Smooth muscle cell (in vitro differentiated cells): ENCODE results near the gene SLC8A3. TPM values are rescaled to one million over a fixed set of nuclear protein-coding genes. Genes with fewer than 3 reads are reported as not detected.

Source experiments
- DNase-seq: peaks from one replicate; lab custom pipeline; 2025; ENCODE audit not compliant: unreplicated experiment; lab: John Stamatoyannopoulos, UW
- H2AFZ ChIP-seq: fragments of 200-600 bp; sonication (generic); 2 replicates; pipeline ENCODE4 v1.6.0; 2016; ENCODE audit warnings: antibody characterized with exemption, low read depth, mild to moderate bottlenecking
- H3F3A ChIP-seq: fragments of 200-600 bp; sonication (generic); 2 replicates; pipeline ENCODE4 v1.6.0; 2017; ENCODE audit warnings: antibody characterized with exemption, low read depth
- H3K27ac ChIP-seq: fragments of 200-600 bp; sonication (generic); 2 replicates; pipeline ENCODE4 v1.5.1; 2016; ENCODE audit warnings: low read depth, mild to moderate bottlenecking
- H3K27me3 ChIP-seq: fragments of 200-600 bp; sonication (generic); 2 replicates; pipeline ENCODE4 v1.6.1; 2016; ENCODE audit warnings: low read depth, mild to moderate bottlenecking
- H3K36me3 ChIP-seq: fragments of 200-600 bp; sonication (generic); 2 replicates; pipeline ENCODE4 v1.5.1; 2016; ENCODE audit warnings: low read depth
- H3K4me1 ChIP-seq: fragments of 200-600 bp; sonication (generic); 2 replicates; pipeline ENCODE4 v1.5.1; 2016; ENCODE audit warnings: low read depth
- H3K4me2 ChIP-seq: fragments of 200-600 bp; sonication (generic); 2 replicates; pipeline ENCODE4 v1.6.0; 2016; ENCODE audit warnings: mild to moderate bottlenecking
- H3K4me3 ChIP-seq: fragments of 200-600 bp; sonication (generic); 2 replicates; pipeline ENCODE4 v1.5.1; 2016; ENCODE audit warnings: mild to moderate bottlenecking
- H3K79me2 ChIP-seq: fragments of 200-600 bp; sonication (generic); 2 replicates; pipeline ENCODE4 v1.6.0; 2016; ENCODE audit warnings: low read depth, mild to moderate bottlenecking
- H3K9ac ChIP-seq: fragments of 200-600 bp; sonication (generic); 2 replicates; pipeline ENCODE4 v1.6.0; 2016; ENCODE audit warnings: low read depth
- H3K9me3 ChIP-seq: fragments of 200-600 bp; sonication (generic); replicated peaks from 2 replicates; pipeline ENCODE4 v1.5.1; 2016; ENCODE audit warnings: low read depth
- H4K20me1 ChIP-seq: fragments of 200-600 bp; sonication (generic); 2 replicates; pipeline ENCODE4 v1.6.0; 2016; ENCODE audit warnings: low read depth
- WGBS: methylation state at CpG from one replicate; pipeline ENCODE4 v1.1.7; 2016; ENCODE audit warnings: low lambda C conversion rate; 5-methylcytosine and 5-hydroxymethylcytosine counted together
- polyA plus RNA-seq: library from polyadenylated mRNA; unstranded; fragments of >200 nt; fragmentation: Nextera tagmentation; extraction: Ambion mirVana; gene quantifications from 2 replicates; pipeline ENCODE4 v1.2.1, GENCODE V29; 2016
- total RNA-seq: library from RNA; depleted of rRNA; stranded (reverse); fragments of >200 nt; gene quantifications from 2 replicates; pipeline ENCODE4 v1.2.3, GENCODE V29; 2014
- TF ChIP-seq, protein P1 (sequence below): fragments of 200-600 bp; sonication (generic); IDR thresholded peaks from 2 replicates; pipeline ENCODE4 v1.5.1; 2017; ENCODE audit warnings: borderline replicate concordance, mild to moderate bottlenecking, antibody characterized with exemption; ENCODE audit not compliant: insufficient read depth, poor library complexity, severe bottlenecking

The SLC8A3 gene
- total and polyA plus RNA-seq, 2 experiments from 2014 or later: not detected

DNA sequence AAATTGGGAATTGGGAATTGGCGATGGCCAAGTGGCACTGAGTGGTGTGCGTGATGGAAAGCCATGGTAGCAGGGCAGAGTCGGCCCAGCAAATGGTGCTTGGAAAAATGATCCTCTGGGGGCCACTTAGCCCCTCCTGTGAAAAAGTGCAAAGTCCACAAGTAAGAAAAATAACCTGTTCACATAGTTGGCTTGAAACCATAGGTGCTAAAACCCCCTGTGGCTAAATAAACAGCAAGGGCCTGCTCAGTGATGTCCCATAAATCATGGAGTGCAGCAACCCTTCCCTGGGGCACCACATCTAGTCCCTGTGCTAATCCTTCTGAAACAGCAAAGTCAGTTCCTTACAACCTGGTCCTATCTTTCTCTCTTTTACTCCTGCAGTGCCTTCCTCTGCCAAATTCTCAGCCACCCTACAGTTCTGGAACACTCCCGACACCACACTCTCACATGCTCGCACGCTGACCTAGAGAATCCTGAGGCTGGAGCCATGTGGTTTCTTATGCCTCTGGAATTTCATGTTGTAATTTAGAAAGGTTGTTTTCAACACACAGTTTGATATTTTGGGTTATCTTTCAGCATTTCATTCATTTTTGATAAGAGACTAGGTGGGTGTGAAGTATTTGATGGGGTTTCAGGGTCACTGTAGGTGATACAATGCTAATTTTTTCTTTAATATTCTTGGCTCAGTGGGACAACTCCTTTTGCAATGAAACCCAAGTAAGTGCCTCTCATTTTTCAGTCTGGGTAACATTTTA lies 186.0 kb downstream of the SLC8A3 start:
- Histone ChIP-seq H3K4me2 (no peak overlapping the region), H3K36me3 (no peaks in the 10 kb centered on the region), H3F3A (peaks cover 5% of the 10 kb centered on the region), H4K20me1 (no peaks in the 10 kb centered on the region), H3K27me3 (no peaks in the 10 kb centered on the region), H3K4me3 (no peak overlapping the region), H3K79me2 (no peaks in the 10 kb centered on the region), H3K9ac (no peak overlapping the region), H3K9me3 (no peaks in the 10 kb centered on the region), H2AFZ (no peak overlapping the region), H3K4me1 (peaks cover 14% of the 10 kb centered on the region), H3K27ac (no peak overlapping the region)
- TF ChIP-seq, protein P1, sequence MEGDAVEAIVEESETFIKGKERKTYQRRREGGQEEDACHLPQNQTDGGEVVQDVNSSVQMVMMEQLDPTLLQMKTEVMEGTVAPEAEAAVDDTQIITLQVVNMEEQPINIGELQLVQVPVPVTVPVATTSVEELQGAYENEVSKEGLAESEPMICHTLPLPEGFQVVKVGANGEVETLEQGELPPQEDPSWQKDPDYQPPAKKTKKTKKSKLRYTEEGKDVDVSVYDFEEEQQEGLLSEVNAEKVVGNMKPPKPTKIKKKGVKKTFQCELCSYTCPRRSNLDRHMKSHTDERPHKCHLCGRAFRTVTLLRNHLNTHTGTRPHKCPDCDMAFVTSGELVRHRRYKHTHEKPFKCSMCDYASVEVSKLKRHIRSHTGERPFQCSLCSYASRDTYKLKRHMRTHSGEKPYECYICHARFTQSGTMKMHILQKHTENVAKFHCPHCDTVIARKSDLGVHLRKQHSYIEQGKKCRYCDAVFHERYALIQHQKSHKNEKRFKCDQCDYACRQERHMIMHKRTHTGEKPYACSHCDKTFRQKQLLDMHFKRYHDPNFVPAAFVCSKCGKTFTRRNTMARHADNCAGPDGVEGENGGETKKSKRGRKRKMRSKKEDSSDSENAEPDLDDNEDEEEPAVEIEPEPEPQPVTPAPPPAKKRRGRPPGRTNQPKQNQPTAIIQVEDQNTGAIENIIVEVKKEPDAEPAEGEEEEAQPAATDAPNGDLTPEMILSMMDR: no peak
- WGBS: 89% methylated on average over 6 of the region's 6 CpGs
- no peak for DNase-seq

DNA sequence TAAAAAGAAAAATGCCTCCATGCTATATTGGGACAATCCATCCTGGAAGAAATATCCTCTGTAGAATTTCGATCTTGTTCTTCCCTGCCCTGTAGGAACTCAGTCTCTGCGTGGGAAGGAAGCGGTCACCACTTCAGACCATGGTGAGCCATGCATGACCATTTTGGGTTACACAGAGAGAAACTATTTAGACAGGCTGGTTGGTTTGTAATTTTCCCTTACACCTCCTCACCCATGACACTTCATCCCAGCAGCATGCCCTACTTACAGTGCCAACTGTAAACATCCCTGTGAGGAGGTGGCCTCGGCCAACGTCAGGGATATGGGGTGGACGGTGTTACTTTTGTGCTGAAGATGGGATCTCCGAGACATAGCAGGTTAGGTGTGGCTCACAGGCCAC lies 188.2 kb downstream of the SLC8A3 start:
- WGBS: 79% methylated on average over 7 of the region's 7 CpGs
- DNase-seq: no peak
- Histone ChIP-seq H3K27ac (peak overlapping the region; percentile 88), H3K9me3 (no peaks in the 10 kb centered on the region), H3K4me2 (peak overlapping the region; percentile 7), H2AFZ (no peak overlapping the region), H3K4me1 (peaks cover 13% of the 10 kb centered on the region), H3K36me3 (no peaks in the 10 kb centered on the region), H3K9ac (peak overlapping the region; percentile 53), H4K20me1 (no peaks in the 10 kb centered on the region), H3F3A (peaks cover 5% of the 10 kb centered on the region), H3K27me3 (no peaks in the 10 kb centered on the region), H3K4me3 (no peak overlapping the region), H3K79me2 (no peaks in the 10 kb centered on the region)
- TF ChIP-seq, protein P1: no peak

DNA sequence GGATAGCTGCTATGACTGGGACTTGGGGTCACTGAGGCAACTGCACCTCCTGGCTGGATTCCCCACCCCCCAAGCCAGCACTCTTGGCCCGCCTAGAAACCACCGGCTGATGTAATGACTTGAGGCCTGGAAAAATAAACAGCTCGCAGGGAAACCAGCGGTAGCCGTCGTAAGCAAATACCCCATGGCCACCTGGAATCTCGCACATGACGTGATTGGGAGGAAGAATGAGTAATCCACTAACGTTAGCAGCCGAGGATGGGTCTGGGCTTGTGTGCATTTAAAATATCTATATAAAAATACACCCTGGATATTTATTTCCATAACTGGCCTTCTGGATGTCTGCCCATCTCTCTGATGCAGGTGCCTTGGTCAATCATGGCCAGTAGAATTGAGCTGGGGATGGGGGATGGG lies 189.5 kb downstream of the SLC8A3 start:
- DNase-seq: no peak
- H3K9me3 ChIP-seq: no peaks in the 10 kb centered on the region
- H3K4me2 ChIP-seq: peak overlapping the region; percentile 47
- no peak overlapping the region for H3K4me3 ChIP-seq
- no peaks in the 10 kb centered on the region for H3K79me2 ChIP-seq
- H3K4me1 ChIP-seq: no peaks in the 10 kb centered on the region
- no peaks in the 10 kb centered on the region for H3K27me3 ChIP-seq
- H3F3A ChIP-seq: no peaks in the 10 kb centered on the region
- no peak overlapping the region for H2AFZ ChIP-seq
- peak overlapping the region; percentile 53 for H3K9ac ChIP-seq
- 46% methylated on average over 10 of the region's 10 CpGs for WGBS
- peak overlapping the region; percentile 88 for H3K27ac ChIP-seq
- H3K36me3 ChIP-seq: no peaks in the 10 kb centered on the region
- TF ChIP-seq, protein P1: no peak
- no peaks in the 10 kb centered on the region for H4K20me1 ChIP-seq

DNA sequence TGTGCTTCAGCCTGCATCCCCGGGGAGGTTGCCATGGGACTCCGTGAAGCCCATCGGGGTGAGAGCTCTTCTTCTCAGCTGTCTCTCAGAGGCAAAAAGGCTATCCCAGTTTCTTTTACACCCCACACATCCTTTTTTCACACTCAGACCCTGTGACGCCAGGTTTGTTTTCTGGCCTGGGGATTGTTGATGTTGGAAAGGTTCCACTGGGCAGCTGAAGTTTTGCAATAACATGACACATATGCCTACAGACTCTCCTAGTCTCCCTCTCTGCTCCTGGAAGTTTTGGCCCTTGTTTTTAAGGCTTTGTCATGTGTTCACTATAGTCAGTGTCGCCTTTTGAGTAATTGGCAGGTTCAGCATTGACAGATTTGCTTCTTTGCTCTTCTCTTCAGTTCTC lies 190.9 kb downstream of the SLC8A3 start:
- Histone ChIP-seq H3K9me3 (no peaks in the 10 kb centered on the region), H3K4me3 (no peak overlapping the region), H3K27me3 (no peaks in the 10 kb centered on the region), H3K4me2 (peak overlapping the region; percentile 44), H3K4me1 (no peaks in the 10 kb centered on the region), H3F3A (no peaks in the 10 kb centered on the region), H3K79me2 (no peaks in the 10 kb centered on the region), H3K9ac (no peak overlapping the region), H3K36me3 (no peaks in the 10 kb centered on the region), H2AFZ (no peak overlapping the region), H4K20me1 (no peaks in the 10 kb centered on the region), H3K27ac (peak overlapping the region; percentile 88)
- WGBS: 82% methylated on average over 5 of the region's 5 CpGs
- TF ChIP-seq, protein P1: no peak
- no peak for DNase-seq
